DND-41 (cell line): ENCODE data around the gene SND1.

Source experiments
- EZH2 ChIP-seq: IDR thresholded peaks from 3 replicates; pipeline ENCODE4 v1.6.1; 2012; ENCODE audit warnings: borderline replicate concordance, low read depth, mild to moderate bottlenecking, moderate library complexity, low read length, inconsistent platforms; ENCODE audit not compliant: severe bottlenecking
- TF ChIP-seq, protein P1 (sequence below): IDR thresholded peaks from 2 replicates; pipeline ENCODE4 v1.5.1; 2012; ENCODE audit warnings: borderline replicate concordance, low read length, moderate library complexity, mild to moderate bottlenecking; ENCODE audit not compliant: poor library complexity, severe bottlenecking; ENCODE audit errors: extremely low read depth

GRCh38 chr7:127949769-127950222, 297.8 kb downstream of the SND1 start:
- TF ChIP-seq EZH2, result no peak
- TF ChIP-seq, protein P1, sequence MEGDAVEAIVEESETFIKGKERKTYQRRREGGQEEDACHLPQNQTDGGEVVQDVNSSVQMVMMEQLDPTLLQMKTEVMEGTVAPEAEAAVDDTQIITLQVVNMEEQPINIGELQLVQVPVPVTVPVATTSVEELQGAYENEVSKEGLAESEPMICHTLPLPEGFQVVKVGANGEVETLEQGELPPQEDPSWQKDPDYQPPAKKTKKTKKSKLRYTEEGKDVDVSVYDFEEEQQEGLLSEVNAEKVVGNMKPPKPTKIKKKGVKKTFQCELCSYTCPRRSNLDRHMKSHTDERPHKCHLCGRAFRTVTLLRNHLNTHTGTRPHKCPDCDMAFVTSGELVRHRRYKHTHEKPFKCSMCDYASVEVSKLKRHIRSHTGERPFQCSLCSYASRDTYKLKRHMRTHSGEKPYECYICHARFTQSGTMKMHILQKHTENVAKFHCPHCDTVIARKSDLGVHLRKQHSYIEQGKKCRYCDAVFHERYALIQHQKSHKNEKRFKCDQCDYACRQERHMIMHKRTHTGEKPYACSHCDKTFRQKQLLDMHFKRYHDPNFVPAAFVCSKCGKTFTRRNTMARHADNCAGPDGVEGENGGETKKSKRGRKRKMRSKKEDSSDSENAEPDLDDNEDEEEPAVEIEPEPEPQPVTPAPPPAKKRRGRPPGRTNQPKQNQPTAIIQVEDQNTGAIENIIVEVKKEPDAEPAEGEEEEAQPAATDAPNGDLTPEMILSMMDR, result no peak
